GM23248 (cell line): ENCODE results near the gene MPZL1.

Experiments used
- EZH2 ChIP-seq: fragments of 200-600 bp; sonication (generic); IDR thresholded peaks from 2 replicates; pipeline ENCODE4 v1.6.1; 2018; ENCODE audit warnings: antibody characterized with exemption, mild to moderate bottlenecking; ENCODE audit not compliant: insufficient read depth, poor library complexity, severe bottlenecking
- EZH2phosphoT487 ChIP-seq: fragments of 200-600 bp; sonication (generic); IDR thresholded peaks from 2 replicates; pipeline ENCODE4 v1.6.1; 2018; ENCODE audit warnings: antibody characterized with exemption, moderate library complexity, mild to moderate bottlenecking, low read depth; ENCODE audit not compliant: insufficient read depth

DNA sequence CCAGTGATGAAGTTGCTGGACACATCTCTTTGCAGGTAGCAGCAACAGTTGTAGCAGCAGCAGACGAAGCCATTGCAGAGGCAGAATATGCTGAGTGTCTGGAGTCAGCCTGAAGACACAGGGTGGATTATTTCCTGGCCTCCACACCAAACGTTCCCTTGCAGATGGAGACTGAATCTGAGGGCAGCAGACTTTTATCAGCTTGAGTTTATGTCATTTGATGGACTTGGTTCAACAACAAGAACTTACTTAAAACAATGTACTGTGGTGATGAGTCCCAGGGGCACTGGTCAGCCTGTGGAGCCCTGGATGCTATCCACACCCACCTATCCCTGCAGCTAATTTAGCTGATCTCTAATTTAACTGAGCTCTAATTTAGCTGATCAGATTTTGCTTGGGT, 17.1 kb upstream of the MPZL1 start:
- no peak for TF ChIP-seq EZH2phosphoT487
- no peak for TF ChIP-seq EZH2
